PC-3 (cell line): ENCODE measurements around the gene GLDC. TPM values are rescaled to one million over a fixed set of nuclear protein-coding genes. Genes with fewer than 3 reads are reported as not detected.

Experiments
- ATAC-seq: fragments of 200-7000 bp; cut with Tn5 transposase; 2 replicates; pipeline ENCODE4 v1.9.1; 2020; ENCODE audit warnings: mild to moderate bottlenecking, moderate library complexity
- BruUV-seq: library from RNA; stranded (reverse); fragments of 400-500 nt; replicated peaks from 2 replicates; lab custom pipeline; 2021; lab: Mats Ljungman, UMichigan
- CTCF ChIA-PET: fragments of 300-600 bp; sonication (Branson Sonifier 250); formaldehyde crosslinking; loops from one replicate; lab custom pipeline; 2022; ENCODE audit warnings: antibody characterized with exemption; lab: Charles Lee
- POLR2A ChIA-PET: fragments of 300-600 bp; sonication (Branson Sonifier 250); formaldehyde crosslinking; loops from one replicate; lab custom pipeline; 2022; ENCODE audit warnings: antibody characterized with exemption; ENCODE audit not compliant: unreplicated experiment; lab: Charles Lee
- DNase-seq: peaks from one replicate; pipeline ENCODE4 v3.0.0-alpha.2; 2015
- H2AFZ ChIP-seq: fragments of 300-600 bp; sonication (generic); 2 replicates; pipeline ENCODE4 v1.6.0; 2016; ENCODE audit warnings: antibody characterized with exemption, low read length
- H3F3A ChIP-seq: fragments of 300-600 bp; sonication (generic); one replicate; pipeline ENCODE4 v1.6.0; 2017; ENCODE audit warnings: antibody characterized with exemption, low read length, control low read depth, mild to moderate bottlenecking; ENCODE audit not compliant: unreplicated experiment
- H3K27ac ChIP-seq: fragments of 300-600 bp; sonication (generic); 2 replicates; pipeline ENCODE4 v1.5.1; 2016; ENCODE audit warnings: mild to moderate bottlenecking, low read length
- H3K27me3 ChIP-seq: fragments of 300-600 bp; sonication (generic); 2 replicates; pipeline ENCODE4 v1.6.1; 2016; ENCODE audit warnings: low read length, mixed read lengths
- H3K36me3 ChIP-seq: fragments of 300-600 bp; sonication (generic); 2 replicates; pipeline ENCODE4 v1.6.1; 2016; ENCODE audit warnings: low read depth, mixed run types, low read length, mixed read lengths
- H3K4me1 ChIP-seq: fragments of 300-600 bp; sonication (generic); 2 replicates; pipeline ENCODE4 v1.5.1; 2016; ENCODE audit warnings: low read length; ENCODE audit not compliant: insufficient read depth
- H3K4me2 ChIP-seq: fragments of 300-600 bp; sonication (generic); 2 replicates; pipeline ENCODE4 v1.6.0; 2016; ENCODE audit warnings: low read length
- H3K4me3 ChIP-seq: fragments of 300-600 bp; sonication (generic); 2 replicates; pipeline ENCODE4 v1.5.1; 2016; ENCODE audit warnings: mild to moderate bottlenecking, low read length, mixed read lengths
- H3K79me2 ChIP-seq: fragments of 300-600 bp; sonication (generic); 2 replicates; pipeline ENCODE4 v1.6.1; 2017; ENCODE audit warnings: low read length, mixed read lengths
- H3K9ac ChIP-seq: fragments of 300-600 bp; sonication (generic); 2 replicates; pipeline ENCODE4 v1.6.0; 2016; ENCODE audit warnings: mild to moderate bottlenecking, low read length
- H3K9me2 ChIP-seq: fragments of 300-600 bp; sonication (generic); replicated peaks from 2 replicates; pipeline ENCODE4 v1.6.1; 2016; ENCODE audit warnings: mixed run types, low read length, mixed read lengths
- H3K9me3 ChIP-seq: fragments of 300-600 bp; sonication (generic); 2 replicates; pipeline ENCODE4 v1.6.1; 2016; ENCODE audit warnings: low read length, mixed read lengths
- H4K20me1 ChIP-seq: fragments of 300-600 bp; sonication (generic); 2 replicates; pipeline ENCODE4 v1.6.1; 2016; ENCODE audit warnings: low read length, mixed read lengths
- EZH2 ChIP-seq: fragments of 300-600 bp; sonication (generic); IDR thresholded peaks from one replicate; pipeline ENCODE4 v1.6.1; 2017; ENCODE audit warnings: antibody characterized with exemption, mild to moderate bottlenecking, low read length; ENCODE audit not compliant: unreplicated experiment
- EZH2phosphoT487 ChIP-seq: fragments of 300-600 bp; sonication (generic); IDR thresholded peaks from 2 replicates; pipeline ENCODE4 v1.6.1; 2018; ENCODE audit warnings: mild to moderate bottlenecking, antibody characterized with exemption, low read length, borderline replicate concordance
- intact Hi-C: fragments of 100-400 bp; cut with micrococcal nuclease; formaldehyde crosslinking; loops from 2 replicates; pipeline ENCODE4 v1.9.0; 2023
- total RNA-seq: library from RNA; depleted of rRNA; stranded (reverse); fragments of >200 nt; gene quantifications from 2 replicates; pipeline ENCODE4 v1.2.3, GENCODE V29; 2014
- TF ChIP-seq, protein P1 (sequence below): fragments of 300-600 bp; sonication (generic); conservative IDR thresholded peaks from 2 replicates; pipeline ENCODE4 v1.5.1; 2017; ENCODE audit warnings: antibody characterized with exemption, low read depth, mild to moderate bottlenecking, low read length

The GLDC gene
- total RNA-seq, 1 experiment from 2014 or later = 8.1 TPM

DNA sequence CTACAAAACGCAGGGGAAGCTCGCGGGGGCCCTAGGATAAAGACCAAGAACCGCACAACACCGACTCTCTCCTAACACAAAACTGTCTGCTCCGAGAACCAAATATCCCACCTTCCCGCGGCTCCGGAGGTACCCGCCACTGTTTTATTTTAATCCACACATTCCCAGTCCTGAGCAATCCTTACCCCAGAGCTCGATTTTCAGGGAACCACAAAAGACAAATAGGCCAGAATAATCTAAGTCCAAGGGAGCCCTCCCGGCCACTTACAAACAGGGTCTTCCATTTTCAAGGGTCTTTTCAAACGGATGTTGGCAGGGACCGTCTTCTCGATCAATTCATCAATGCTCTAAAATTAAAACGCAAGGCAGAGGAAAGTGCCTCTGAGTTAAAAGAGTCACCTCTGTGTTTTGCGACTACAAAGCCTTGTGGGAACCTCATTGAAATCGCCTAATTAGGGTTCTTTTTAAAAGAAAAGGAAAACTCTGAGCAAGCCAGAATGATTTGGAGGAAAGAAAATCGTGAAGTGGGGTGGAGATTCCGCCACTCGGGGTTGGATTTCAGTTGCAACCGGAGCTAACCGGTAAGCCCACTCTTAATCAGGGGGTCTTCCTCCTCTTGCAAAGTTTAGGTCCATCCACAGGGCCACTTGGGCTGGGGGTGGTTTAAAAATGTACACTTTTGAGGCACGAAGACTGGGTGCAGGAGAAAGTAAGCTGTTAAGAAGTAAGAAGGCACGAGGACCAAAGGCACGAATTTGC, 1.0 kb downstream of the GLDC start:
- CTCF ChIA-PET = no interaction called here
- H3K4me3 ChIP-seq = no peak overlapping the region; the same call in 1 of the 2 replicates
- H3K9me2 ChIP-seq = no peaks in the 10 kb centered on the region
- DNase-seq = no peak
- intact Hi-C loops = loop anchor here (2.0 kb wide), 1 partner anchor 36 kb away; no protein-coding TSS in a partner anchor
- BruUV-seq = TSS peak; percentile 31
- H3K4me1 ChIP-seq = 0 out of 2 replicates have a peak, but pooled peaks cover 6% of the 10 kb centered on the region
- ATAC-seq = no peak
- H4K20me1 ChIP-seq = no peaks in the 10 kb centered on the region
- H3K9ac ChIP-seq = no peak overlapping the region
- no peak overlapping the region for H2AFZ ChIP-seq
- no peak overlapping the region for H3K27ac ChIP-seq
- H3F3A ChIP-seq = no peaks in the 10 kb centered on the region
- no peaks in the 10 kb centered on the region for H3K36me3 ChIP-seq
- no peaks in the 10 kb centered on the region for H3K27me3 ChIP-seq
- H3K4me2 ChIP-seq = peak overlapping the region; percentile 99; the same call in 1 of the 2 replicates
- no peaks in the 10 kb centered on the region for H3K9me3 ChIP-seq
- TF ChIP-seq EZH2phosphoT487 (no peak), EZH2 (no peak)
- TF ChIP-seq, protein P1, sequence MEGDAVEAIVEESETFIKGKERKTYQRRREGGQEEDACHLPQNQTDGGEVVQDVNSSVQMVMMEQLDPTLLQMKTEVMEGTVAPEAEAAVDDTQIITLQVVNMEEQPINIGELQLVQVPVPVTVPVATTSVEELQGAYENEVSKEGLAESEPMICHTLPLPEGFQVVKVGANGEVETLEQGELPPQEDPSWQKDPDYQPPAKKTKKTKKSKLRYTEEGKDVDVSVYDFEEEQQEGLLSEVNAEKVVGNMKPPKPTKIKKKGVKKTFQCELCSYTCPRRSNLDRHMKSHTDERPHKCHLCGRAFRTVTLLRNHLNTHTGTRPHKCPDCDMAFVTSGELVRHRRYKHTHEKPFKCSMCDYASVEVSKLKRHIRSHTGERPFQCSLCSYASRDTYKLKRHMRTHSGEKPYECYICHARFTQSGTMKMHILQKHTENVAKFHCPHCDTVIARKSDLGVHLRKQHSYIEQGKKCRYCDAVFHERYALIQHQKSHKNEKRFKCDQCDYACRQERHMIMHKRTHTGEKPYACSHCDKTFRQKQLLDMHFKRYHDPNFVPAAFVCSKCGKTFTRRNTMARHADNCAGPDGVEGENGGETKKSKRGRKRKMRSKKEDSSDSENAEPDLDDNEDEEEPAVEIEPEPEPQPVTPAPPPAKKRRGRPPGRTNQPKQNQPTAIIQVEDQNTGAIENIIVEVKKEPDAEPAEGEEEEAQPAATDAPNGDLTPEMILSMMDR = no peak
- peaks cover 5% of the 10 kb centered on the region; the same call in 1 of the 2 replicates for H3K79me2 ChIP-seq
- POLR2A ChIA-PET = no interaction called here

DNA sequence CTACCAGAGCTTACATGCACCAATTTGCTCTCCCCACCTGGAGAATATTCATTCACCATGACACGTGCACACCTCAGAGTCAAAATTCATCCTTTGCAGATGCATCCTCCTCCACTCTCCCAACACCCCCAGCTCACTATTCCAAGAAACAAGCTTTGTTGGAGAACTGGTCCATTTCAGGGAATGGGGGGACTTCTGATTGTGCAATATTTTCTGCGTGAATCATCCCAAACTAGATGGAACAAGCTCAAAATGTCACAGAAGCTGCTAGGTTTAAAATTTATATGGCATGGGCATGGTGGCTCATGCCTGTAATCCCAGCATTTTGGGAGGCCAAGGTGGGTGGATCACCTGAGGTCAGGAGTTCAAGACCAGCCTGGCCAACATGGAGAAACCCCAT, 3.6 kb downstream of the GLDC start:
- intact Hi-C loops = no loop called here
- no peaks in the 10 kb centered on the region for H3K27me3 ChIP-seq
- BruUV-seq = no TSS peak
- H3K9me2 ChIP-seq = no peaks in the 10 kb centered on the region
- no peak overlapping the region for H3K9ac ChIP-seq
- H3K36me3 ChIP-seq = no peaks in the 10 kb centered on the region
- TF ChIP-seq, protein P1 = no peak
- TF ChIP-seq EZH2phosphoT487 (no peak), EZH2 (no peak)
- no peaks in the 10 kb centered on the region for H3F3A ChIP-seq
- no peak for DNase-seq
- H3K4me1 ChIP-seq = no peaks in the 10 kb centered on the region
- H3K79me2 ChIP-seq = peaks cover 2% of the 10 kb centered on the region; the same call in 1 of the 2 replicates
- no peaks in the 10 kb centered on the region for H4K20me1 ChIP-seq
- H3K4me2 ChIP-seq = no peak overlapping the region
- H3K9me3 ChIP-seq = no peaks in the 10 kb centered on the region
- ChIA-PET CTCF (no interaction called here), POLR2A (no interaction called here)
- H2AFZ ChIP-seq = no peak overlapping the region
- no peak for ATAC-seq
- H3K4me3 ChIP-seq = no peak overlapping the region
- no peak overlapping the region for H3K27ac ChIP-seq

DNA sequence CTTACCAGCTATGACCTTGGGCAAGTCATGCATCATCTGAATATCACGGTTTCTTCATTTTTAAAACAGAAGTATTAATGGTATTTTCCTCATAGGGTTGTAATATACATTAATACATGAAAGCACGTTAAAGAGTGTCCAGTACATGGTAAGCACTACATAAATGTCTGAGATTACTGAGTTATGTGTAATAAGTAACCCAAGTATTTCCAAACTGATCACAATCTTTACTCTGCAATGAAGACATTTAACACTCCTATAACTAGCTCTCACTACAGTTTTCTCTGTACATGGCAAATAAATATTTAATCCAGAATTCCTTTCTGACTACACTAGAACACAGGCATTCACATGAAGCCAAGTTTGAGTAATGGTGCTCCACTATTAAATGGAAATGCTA, 4.0 kb downstream of the GLDC start:
- ChIA-PET CTCF (no interaction called here), POLR2A (no interaction called here)
- no peaks in the 10 kb centered on the region for H4K20me1 ChIP-seq
- ATAC-seq (no peak), DNase-seq (no peak)
- no peaks in the 10 kb centered on the region for H3K9me2 ChIP-seq
- intact Hi-C loops = no loop called here
- no peak overlapping the region for H3K27ac ChIP-seq
- H3K79me2 ChIP-seq = no peaks in the 10 kb centered on the region
- no peaks in the 10 kb centered on the region for H3K27me3 ChIP-seq
- no peaks in the 10 kb centered on the region for H3K36me3 ChIP-seq
- H3F3A ChIP-seq = no peaks in the 10 kb centered on the region
- no peaks in the 10 kb centered on the region for H3K9me3 ChIP-seq
- H3K4me2 ChIP-seq = no peak overlapping the region
- no TSS peak for BruUV-seq
- H3K4me3 ChIP-seq = no peak overlapping the region
- no peak overlapping the region for H3K9ac ChIP-seq
- H3K4me1 ChIP-seq = no peaks in the 10 kb centered on the region
- TF ChIP-seq, protein P1 = no peak
- no peak overlapping the region for H2AFZ ChIP-seq
